GM12865 (cell line): ENCODE measurements around the gene CHRNA4.

ENCODE experiments used
- DNase-seq: peaks from one replicate; pipeline ENCODE4 v3.0.0; 2010; ENCODE audit warnings: low read depth
- H3K4me3 ChIP-seq: 2 replicates; pipeline ENCODE4 v1.5.1; 2011; ENCODE audit warnings: mild to moderate bottlenecking, low read depth, low read length, control low read depth
- CTCF ChIP-seq: IDR thresholded peaks from 2 replicates; pipeline ENCODE4 v1.5.1; 2011; ENCODE audit warnings: low read length, control low read depth, low read depth, inconsistent platforms; ENCODE audit not compliant: insufficient read depth; ENCODE audit errors: missing control alignments

CHRNA4 gene

GRCh38 chr20:63376283-63377250, 15.4 kb upstream of the CHRNA4 start:
- H3K4me3 ChIP-seq = no peak overlapping the region
- DNase-seq = no peak
- TF ChIP-seq CTCF = no peak

- TF ChIP-seq CTCF = no peak
- DNase-seq = no peak
- H3K4me3 ChIP-seq = no peak overlapping the region
Observed at GRCh38 chr20:63375438-63375837, 14.3 kb upstream of the CHRNA4 start.

- TF ChIP-seq CTCF = no peak
- no peak for DNase-seq
- H3K4me3 ChIP-seq = no peak overlapping the region
Observed at GRCh38 chr20:63374504-63374903, 13.4 kb upstream of the CHRNA4 start.

DNA sequence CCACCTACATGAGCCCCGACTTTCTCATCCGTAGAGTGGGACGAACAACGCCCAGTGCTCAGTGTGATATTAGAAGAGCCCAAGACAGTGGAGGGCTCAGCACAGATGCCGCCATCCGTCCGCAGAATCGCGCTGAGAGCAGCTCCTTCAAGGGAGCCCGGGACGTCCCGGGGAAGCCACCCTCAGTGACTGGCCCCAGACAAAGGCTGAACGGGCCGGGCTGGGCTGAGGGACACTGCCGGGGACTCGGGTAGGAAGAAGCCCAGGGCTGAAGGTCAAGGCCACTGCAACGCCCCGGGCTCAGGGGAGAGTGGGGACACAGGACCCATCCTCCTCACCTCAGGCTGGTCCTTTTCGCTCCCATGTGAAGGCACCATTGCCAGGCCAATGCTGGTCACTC, 12.8 kb upstream of the CHRNA4 start:
- TF ChIP-seq CTCF = no peak
- no peak for DNase-seq
- no peak overlapping the region for H3K4me3 ChIP-seq

DNA sequence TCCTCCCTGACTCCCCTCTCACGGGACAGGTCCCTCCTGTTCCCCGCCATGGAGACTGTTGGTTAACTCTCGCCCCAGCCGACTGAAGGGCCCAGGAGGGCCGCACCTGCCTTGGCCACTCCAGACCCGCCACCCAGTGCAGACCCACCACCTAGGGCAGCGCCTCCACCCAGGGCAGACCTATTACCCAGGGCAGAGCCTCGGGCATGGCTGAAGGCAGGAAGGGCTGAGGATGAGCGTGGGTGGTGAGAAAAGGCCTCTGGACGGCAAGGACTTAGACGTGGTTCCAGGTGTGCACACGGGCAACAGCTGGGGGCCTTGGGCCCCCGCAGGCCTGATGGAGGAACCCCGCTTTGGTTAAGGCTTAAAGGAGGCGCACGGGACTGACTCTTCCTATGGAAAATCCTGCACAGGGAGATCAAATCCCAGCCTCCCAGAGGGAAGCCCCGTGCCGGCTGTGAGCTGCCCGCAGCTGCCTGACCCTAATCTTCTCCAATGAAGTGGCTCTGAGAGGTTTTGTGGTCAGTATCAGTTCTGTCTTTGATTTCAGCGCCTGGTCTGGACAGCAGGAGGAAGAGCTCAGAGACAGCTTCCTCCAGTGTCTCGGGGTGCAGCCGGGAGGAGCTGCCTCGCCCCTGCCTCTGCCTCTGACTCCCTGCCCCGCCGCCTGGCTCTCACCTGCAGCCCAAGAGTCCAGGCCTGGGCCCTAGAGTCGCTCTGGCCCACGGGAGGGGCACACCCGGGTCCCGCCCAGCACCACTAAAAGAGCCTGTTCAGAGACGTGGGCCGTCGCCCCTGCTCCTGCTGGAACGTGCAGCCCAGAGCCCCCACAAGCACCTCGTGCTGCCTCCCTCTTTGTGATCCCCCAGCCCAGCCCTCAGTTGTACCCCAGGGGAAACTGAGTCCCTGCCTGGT, 12.1 kb upstream of the CHRNA4 start:
- no peak for DNase-seq
- no peak overlapping the region for H3K4me3 ChIP-seq
- no peak for TF ChIP-seq CTCF

GRCh38 chr20:63371291-63371865, 10.2 kb upstream of the CHRNA4 start:
- TF ChIP-seq CTCF = no peak
- no peak overlapping the region for H3K4me3 ChIP-seq
- DNase-seq = no peak
